Activated CD8-positive, alpha-beta memory T cell treated with anti-CD3 and anti-CD28 coated beads, Interleukin-2, amount 50 U/mL, for 48 hours (primary cell): ENCODE data around the gene ST8SIA4.

ENCODE experiments used
- DNase-seq: peaks from one replicate; pipeline ENCODE4 v3.0.0-alpha.2; 2020

ST8SIA4 gene

DNA sequence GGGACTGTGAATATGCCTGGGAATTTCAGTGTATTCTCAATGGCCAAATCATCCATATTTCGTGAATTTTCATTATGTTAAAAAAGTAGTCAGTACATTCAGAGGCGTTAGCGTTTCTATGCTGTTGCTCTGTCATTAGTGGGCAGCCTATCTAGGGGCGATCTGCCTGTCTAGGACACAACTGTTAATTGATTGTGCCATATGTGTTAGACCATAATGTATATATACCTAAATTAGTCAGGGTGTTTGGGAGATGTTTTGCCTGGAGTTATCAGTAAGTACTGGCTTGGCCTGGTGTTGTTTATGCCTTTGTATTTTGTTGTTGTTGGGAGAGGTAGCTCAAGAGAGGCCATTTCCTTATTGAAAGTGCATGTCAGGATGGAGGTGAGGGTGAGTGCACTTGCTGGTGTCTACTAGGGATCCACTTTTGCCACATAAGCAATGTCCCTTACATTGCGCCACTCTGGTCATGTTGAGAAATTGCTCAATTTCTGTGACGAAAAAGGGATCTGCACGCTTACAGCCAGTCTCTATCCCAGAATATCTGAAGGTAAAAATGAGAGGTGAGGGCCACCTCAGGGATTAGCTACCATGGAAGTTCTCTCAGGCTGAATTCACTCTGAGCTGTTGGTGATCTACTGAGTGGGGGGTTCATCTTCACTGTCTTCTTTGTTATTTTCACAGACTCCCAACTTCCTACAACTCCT is 123.3 kb downstream of the ST8SIA4 start:
- DNase-seq = no peak

DNA sequence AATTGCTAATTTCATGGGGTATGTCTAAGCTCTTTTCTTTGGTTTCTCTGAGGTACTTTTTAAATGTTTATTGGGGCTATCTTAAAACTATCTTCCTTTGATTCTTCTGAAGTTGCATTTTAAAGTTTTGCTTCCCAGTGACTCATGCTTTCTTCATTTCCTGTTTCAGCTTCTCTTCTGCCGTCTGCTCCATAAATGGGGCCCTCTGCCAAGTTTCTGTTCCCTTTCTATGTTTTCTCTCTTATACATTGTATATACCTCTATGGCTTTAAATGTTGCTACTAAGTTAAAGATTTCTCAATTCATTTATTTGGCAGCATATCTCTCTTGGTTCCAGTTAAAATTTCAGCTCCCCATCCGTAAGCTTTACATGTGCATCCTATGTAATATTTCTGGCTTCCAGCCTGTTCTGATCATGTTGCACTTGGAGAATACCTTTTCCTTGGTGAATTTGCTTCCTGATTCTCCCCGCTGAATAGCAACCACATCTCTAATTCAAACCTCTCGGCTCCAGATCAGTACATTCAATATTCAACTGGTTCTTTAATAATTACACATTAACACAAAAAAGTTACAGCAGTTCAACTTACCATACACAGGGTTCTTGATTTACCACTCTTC is 125.3 kb downstream of the ST8SIA4 start:
- DNase-seq = no peak

DNA sequence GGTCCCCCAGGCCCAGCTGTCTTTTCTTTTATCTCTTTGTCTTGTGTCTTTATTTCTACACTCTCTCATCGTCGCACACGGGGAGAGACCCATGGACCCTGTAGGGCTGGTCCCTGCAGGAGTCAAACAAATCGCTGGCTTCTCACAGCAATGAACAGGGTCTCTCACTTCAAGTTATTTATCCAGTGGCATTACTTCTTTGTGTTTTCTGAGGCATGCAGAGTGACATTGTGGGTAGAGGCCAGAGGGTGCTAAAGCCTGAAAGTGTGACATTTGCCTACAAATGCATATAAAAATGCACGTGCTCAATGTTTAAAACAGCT is 127.6 kb downstream of the ST8SIA4 start:
- DNase-seq = no peak

DNA sequence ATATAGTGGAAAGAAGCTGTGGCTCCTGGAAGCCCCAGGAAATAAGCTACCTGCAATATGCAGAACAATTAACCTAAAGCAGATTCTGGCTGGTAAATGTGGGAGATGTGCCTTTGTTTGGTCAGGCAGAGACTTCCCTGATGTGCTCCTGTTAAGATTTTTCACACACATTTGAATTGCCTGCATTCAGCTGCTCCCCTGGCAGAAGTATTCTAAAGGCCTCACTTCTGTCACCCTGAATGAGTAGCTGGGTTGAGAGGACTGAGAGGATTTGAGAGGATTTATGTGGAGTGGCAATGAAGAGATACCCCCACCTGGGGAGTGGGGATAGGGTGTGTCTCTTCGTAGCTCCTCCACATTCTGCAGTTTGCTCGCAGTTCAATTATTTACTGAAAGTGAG is 130.5 kb downstream of the ST8SIA4 start:
- DNase-seq = no peak

DNA sequence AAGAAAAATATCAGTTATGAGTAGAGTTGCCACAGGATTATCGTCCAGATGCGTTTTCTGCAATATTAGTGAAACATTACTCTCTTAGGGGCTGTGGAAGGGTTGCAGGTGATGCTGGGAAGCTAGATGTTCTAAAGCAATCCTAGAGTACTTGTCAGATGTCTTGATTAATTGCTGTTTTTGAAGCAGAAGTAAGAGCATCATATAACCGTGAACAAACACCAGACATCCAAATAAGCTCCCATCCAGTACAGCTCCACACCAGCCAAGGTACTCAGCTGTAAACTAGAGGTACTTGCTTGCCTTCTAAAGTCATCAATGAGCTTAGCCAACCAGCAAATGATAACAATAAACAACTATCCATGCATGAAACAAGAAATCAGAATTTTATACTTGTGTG is 131.1 kb downstream of the ST8SIA4 start:
- DNase-seq = no peak

DNA sequence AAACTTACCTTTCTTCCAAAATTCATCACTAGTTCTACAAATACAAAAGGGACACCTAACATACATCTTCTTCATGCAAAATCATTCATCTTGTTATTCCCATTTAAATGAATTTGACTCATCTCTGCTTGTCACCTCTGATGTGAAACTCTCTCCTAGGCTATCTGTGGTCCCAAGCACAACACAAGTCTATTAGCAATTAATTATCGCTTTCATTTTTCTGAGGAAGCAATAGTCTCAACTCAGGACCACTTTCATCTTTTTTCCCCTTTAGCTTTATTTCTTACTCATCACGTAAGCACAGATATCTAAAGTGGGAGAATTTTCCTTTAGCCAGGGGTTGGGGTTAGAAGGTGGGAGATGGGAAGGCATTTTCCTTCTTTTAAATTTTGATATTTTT is 131.9 kb downstream of the ST8SIA4 start:
- DNase-seq = no peak

DNA sequence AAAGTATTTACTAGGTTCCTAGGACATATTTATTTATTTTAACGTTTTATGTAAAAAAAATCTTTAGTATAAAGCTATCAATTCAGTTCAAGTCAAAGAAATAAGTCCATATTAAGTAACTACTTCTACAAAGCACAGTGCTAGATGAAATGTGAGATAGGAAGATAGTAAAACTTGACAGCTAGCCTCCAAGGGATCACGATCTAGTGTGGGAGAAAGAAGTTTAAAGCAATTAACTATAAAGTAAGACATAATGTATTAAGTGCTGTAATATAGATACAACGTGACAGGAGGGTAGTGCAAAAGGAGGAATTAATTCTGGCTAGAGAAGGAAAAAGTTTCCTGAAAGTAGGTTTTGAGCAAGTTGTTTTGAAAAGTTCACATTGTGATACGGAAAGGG is 134.9 kb downstream of the ST8SIA4 start:
- DNase-seq = no peak

DNA sequence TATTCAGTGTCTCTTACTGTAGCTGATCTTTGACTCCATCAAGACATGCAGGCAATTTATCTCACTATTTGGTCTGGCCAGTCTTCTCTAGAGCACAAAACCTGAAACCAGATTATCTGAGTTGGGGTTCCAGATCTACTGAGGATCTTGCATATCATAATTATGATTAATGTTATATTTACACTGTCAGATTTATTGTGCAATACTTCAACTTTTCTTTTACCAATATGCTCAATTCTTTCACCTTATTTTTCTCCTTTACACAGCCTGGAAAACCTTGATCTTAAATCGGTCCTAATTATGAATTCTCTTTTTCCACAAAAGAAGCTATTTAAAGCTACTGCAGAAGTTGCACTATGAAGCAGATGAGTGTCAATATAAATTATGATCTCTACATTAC is 140.1 kb downstream of the ST8SIA4 start:
- DNase-seq = no peak

DNA sequence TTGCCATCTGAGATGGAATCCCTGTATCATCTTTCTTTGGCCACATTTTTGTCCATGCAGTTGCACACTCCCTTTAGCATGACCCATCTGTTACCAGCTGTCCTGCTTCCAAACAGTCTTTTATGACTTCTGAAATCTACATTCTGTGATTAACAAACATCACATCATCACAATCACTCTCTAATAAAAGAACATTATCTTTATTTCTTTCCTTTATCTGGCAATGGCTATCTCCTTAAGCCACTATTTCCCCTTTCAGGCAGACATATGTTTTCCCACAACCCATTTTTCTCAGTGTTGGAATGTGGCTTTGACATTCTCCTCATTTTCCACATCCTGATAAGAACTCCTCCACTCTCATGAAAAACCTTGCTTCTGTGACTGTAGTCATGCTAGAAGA is 141.0 kb downstream of the ST8SIA4 start:
- no peak for DNase-seq

DNA sequence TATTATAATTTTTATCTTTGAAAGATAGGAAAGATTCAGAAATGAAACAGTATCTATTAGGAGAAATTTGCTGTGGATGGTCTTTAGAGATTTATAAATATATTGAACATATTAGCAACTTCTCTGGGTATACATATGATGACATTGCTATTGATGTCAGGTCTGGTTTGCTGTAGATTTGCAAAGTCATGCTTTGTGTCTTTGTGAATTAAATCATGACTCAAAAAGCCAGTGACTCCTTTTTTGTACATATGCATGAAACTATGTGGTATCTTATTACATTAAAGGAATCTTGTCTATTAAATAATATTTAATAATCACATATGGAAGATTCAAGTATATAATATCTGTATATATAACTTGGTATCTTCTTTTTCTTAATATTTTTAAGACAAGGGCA is 141.9 kb downstream of the ST8SIA4 start:
- no peak for DNase-seq

DNA sequence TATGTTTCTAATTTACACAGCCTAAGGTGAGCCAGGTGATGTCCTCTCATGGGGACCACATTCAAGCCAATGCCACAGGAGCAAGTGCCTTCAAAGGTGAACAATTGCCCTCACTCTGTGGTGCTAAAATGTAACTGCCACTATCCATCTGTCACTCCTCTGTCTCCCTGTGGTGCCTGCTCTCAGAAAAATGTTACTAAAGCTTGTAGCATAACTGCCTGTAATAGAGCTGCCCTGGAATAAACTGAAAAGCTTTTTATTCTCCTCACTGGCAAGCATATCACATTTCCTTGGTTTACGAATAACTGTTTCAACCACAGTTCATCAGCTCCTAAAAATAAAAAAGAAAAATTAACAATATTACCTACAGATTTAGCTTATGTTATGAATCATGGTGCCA is 142.4 kb downstream of the ST8SIA4 start:
- no peak for DNase-seq

DNA sequence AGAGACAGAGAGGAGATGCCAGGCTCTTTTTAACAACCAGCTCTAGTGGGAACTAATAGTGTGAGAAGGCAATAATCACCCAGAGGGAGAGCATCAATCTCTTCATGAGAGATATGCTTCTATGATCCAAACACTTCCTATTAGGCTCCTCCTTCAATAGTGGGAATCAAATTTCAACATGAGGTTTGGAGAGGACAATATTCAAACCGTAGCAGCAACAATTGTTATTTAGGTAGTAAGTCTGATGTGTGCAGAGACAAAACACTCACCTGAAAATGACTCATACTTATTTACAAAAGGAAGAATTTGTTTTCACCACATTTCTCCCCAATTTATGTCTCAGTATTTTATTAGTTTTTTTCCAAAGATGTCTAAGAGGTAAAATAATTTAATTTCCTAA is 144.3 kb downstream of the ST8SIA4 start:
- DNase-seq = no peak

DNA sequence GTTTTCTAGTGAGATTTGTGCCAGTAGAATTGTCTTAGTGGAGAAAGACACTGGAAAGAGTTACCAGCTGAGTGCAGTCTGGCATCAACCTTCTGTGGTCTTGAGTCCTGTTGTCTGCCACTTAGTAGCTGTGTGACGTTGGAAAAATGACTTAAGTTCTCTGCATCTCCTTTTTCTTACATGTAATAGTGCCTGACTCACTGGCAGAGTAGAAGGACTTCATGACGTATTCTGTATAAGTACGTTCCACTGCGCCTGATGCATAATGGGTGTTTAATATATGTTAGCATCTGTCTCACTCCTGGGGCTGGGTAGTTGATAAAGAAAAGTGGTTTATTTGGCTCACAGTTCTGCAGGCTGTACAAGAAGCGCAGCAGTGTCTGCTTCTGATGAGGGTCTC is 144.8 kb downstream of the ST8SIA4 start:
- no peak for DNase-seq

DNA sequence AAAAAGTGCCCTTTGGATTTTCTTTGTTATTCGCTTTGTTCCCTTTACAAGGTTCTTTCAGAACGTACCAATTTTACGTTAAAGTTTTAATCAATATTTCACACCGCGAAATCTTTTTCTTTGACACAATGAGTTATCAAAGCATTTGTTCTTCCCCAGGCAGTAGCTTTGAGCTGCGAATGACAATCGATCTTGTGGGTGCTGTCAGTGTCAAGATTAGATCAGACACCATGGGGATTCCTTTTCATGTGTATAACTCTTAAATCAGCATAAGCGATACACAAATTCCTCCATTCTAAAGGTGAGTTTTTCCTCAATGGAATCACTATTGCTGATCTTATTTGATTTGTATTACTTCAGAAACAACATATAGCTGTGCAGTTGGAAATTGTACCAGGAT is 145.5 kb downstream of the ST8SIA4 start:
- no peak for DNase-seq
